Ishikawa (cell line): ENCODE measurements around the gene RTN1.
A peak's percentile ranks its signal among the peaks of the same experiment; 100 is the strongest.

Experiments
- CEBPB ChIP-seq: IDR thresholded peaks from 2 replicates; pipeline ENCODE4 v1.6.1; 2012
- CREB1 ChIP-seq: IDR thresholded peaks from 2 replicates; pipeline ENCODE4 v1.6.1; 2012; ENCODE audit warnings: low read depth
- EP300 ChIP-seq: IDR thresholded peaks from 2 replicates; pipeline ENCODE4 v1.6.1; 2012; ENCODE audit warnings: borderline replicate concordance
- MAX ChIP-seq: IDR thresholded peaks from 2 replicates; pipeline ENCODE4 v1.6.1; 2012
- RAD21 ChIP-seq: IDR thresholded peaks from 2 replicates; pipeline ENCODE4 v1.6.1; 2012; ENCODE audit warnings: low read depth
- TEAD4 ChIP-seq: IDR thresholded peaks from 2 replicates; pipeline ENCODE4 v1.6.1; 2012
- YY1 ChIP-seq: IDR thresholded peaks from 2 replicates; pipeline ENCODE4 v1.6.1; 2012; ENCODE audit warnings: low read depth
- TF ChIP-seq, protein P1 (sequence below): IDR thresholded peaks from 2 replicates; pipeline ENCODE4 v1.6.1; 2012; ENCODE audit warnings: low read depth, mild to moderate bottlenecking

DNA sequence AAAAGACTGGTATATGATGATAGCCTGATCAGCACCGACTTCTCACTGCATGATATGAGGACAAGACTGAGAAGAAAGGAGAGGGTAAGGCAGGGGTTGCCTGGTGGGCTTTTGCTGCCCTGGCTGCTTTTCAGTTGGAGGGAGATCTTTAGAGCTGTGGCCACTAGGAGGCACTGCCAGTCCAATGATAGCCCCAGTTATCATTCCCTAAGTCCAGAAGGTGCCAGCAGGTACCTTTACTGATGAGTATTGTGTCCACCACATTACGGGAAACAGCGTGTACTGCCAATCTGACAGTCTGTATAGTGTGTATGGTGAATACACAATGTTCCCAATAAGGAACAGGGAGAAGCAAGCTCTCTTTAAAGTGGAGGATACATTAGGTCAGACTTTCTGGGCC lies 238.2 kb downstream of the RTN1 start:
- TF ChIP-seq YY1 (no peak), MAX (no peak), RAD21 (peak; percentile 89), EP300 (no peak), CEBPB (no peak), TEAD4 (no peak), CREB1 (no peak)
- TF ChIP-seq, protein P1, sequence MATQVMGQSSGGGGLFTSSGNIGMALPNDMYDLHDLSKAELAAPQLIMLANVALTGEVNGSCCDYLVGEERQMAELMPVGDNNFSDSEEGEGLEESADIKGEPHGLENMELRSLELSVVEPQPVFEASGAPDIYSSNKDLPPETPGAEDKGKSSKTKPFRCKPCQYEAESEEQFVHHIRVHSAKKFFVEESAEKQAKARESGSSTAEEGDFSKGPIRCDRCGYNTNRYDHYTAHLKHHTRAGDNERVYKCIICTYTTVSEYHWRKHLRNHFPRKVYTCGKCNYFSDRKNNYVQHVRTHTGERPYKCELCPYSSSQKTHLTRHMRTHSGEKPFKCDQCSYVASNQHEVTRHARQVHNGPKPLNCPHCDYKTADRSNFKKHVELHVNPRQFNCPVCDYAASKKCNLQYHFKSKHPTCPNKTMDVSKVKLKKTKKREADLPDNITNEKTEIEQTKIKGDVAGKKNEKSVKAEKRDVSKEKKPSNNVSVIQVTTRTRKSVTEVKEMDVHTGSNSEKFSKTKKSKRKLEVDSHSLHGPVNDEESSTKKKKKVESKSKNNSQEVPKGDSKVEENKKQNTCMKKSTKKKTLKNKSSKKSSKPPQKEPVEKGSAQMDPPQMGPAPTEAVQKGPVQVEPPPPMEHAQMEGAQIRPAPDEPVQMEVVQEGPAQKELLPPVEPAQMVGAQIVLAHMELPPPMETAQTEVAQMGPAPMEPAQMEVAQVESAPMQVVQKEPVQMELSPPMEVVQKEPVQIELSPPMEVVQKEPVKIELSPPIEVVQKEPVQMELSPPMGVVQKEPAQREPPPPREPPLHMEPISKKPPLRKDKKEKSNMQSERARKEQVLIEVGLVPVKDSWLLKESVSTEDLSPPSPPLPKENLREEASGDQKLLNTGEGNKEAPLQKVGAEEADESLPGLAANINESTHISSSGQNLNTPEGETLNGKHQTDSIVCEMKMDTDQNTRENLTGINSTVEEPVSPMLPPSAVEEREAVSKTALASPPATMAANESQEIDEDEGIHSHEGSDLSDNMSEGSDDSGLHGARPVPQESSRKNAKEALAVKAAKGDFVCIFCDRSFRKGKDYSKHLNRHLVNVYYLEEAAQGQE: no peak
